Urinary bladder (tissue), 4 donors: Measurements from ENCODE around the gene CD82. TPM values are rescaled to one million over a fixed set of nuclear protein-coding genes. Genes with fewer than 3 reads are reported as not detected.

Experiments used
- DNase-seq: peaks from one replicate; pipeline ENCODE4 v3.0.0-alpha.2; 2015; ENCODE audit errors: extremely low spot score
- H3K27ac ChIP-seq: one replicate; pipeline ENCODE4 v1.5.1; 2013; ENCODE audit warnings: low read depth, mild to moderate bottlenecking, moderate library complexity
- H3K36me3 ChIP-seq: one replicate; pipeline ENCODE4 v1.6.1; 2013; ENCODE audit warnings: mild to moderate bottlenecking, moderate library complexity; ENCODE audit not compliant: insufficient read depth
- H3K4me1 ChIP-seq: one replicate; pipeline ENCODE4 v1.6.1; 2013; ENCODE audit warnings: mild to moderate bottlenecking, moderate library complexity; ENCODE audit not compliant: insufficient read depth
- H3K4me3 ChIP-seq: one replicate; pipeline ENCODE4 v1.5.1; 2013; ENCODE audit warnings: low read depth, low read length
- WGBS: extraction: QIAGEN DNeasy Blood & Tissue Kit; methylation state at CpG from one replicate; pipeline ENCODE4 v1.1.7; 2013; 5-methylcytosine and 5-hydroxymethylcytosine counted together
- polyA plus RNA-seq: library from polyadenylated mRNA; stranded (reverse); fragments of 200-250 nt; gene quantifications from one replicate; pipeline ENCODE4 v1.2.3, GENCODE V29; 2013
- total RNA-seq: library from RNA; depleted of rRNA; stranded (reverse); fragments of >200 nt; gene quantifications from one replicate; pipeline ENCODE4 v1.2.3, GENCODE V29; 2014
- donor health status: healthy with polysubstance abuse.
- donor health status: healthy.

CD82 gene
- total and polyA plus RNA-seq, 2 donors, result 13.1 to 37.4 TPM

DNA sequence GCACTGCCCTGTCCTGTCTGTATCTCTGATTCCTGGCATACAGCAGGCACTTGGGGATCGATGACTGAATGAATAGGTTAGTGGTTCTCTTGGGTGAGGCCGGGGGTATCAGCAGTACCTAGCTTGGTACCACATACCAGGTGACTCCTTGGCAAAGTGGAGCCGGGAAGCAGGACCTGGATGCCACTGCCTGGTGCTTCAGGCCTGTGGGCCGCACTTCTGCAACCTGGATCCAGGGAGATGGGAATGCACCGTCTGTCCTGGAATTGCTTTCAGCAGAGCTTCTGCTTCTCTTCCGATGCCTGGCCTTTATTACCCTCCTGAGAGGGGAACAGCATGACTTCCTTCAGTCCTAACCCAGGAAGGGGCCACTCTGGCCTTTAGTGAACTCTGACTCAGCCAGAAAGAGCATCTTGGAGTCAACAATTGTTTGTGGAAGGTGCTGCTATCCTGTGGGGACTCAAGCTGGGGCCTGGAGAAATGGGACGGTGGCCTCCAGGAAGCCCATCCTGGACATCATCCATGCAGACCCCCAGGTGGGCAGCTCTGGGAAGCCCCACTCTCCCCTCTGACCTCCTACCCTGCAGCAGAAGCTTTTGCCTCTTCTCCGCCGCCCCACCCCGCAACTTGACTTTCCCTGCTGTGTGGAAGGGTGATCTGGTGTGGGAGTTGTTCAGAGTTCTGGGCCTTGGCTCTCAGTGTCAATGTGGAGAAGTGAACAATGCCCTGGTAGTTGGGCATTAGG is 5.1 kb downstream of the CD82 start:
- 90% methylated on average over 10 of the region's 10 CpGs for WGBS
- no peaks in the 10 kb centered on the region for H3K36me3 ChIP-seq
- no peak overlapping the region for H3K27ac ChIP-seq
- no peak for DNase-seq
- no peak overlapping the region for H3K4me3 ChIP-seq
- no peaks in the 10 kb centered on the region for H3K4me1 ChIP-seq

GRCh38 chr11:44571871-44572270 is 6.4 kb downstream of the CD82 start:
- DNase-seq, result no peak
- Histone ChIP-seq H3K4me1 (no peaks in the 10 kb centered on the region), H3K36me3 (no peaks in the 10 kb centered on the region), H3K4me3 (no peak overlapping the region), H3K27ac (no peak overlapping the region)
- WGBS, result 47% methylated on average over 2 of the region's 2 CpGs

GRCh38 chr11:44572436-44572835 is 7.0 kb downstream of the CD82 start:
- no peak overlapping the region for H3K27ac ChIP-seq
- H3K4me1 ChIP-seq, result no peaks in the 10 kb centered on the region
- H3K36me3 ChIP-seq, result no peaks in the 10 kb centered on the region
- DNase-seq, result no peak
- H3K4me3 ChIP-seq, result no peak overlapping the region
- WGBS, result 92% methylated on average over 7 of the region's 7 CpGs

DNA sequence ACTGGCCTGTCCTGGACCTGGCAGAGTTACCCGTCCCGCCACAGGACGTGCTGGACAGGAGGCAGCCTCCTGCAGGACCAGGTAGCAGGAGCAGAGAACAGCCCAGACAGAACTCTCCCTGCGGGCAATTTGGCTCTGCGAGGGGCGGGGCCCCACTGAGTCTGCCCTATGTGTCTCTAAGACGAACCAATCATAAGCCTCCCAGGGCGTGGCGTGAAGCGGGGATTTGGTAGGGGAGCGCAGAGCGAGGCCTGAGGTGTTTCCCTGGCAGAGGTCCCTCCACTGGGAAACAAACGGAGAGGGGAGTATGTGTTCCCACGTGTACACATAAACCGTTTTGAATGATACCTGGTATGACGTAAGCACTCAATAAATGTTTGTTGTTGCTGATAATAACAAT is 7.4 kb downstream of the CD82 start:
- no peak overlapping the region for H3K27ac ChIP-seq
- H3K36me3 ChIP-seq, result no peaks in the 10 kb centered on the region
- DNase-seq, result no peak
- H3K4me1 ChIP-seq, result no peaks in the 10 kb centered on the region
- WGBS, result 94% methylated on average over 16 of the region's 16 CpGs
- no peak overlapping the region for H3K4me3 ChIP-seq

DNA sequence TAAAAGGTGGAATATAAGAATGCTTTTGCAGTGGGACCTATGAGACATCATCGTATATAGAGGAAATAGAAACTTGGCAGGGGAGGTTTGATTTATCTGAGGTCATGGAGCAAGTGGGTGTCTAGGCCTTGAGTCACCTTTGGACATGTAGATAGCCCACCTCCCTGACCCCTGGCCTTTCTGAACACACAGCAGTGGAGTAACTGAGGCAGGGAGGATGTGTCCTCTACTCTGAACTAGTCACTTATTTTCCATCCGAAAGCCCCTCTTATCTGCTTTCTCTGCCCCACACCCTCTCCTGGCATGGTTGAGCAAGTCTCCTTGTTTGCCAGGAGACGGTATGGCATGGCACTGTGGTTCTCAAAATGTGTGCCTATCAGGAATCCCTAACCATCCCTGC is 7.9 kb downstream of the CD82 start:
- no peak overlapping the region for H3K27ac ChIP-seq
- no peaks in the 10 kb centered on the region for H3K4me1 ChIP-seq
- no peaks in the 10 kb centered on the region for H3K36me3 ChIP-seq
- DNase-seq, result no peak
- WGBS, result 85% methylated on average over 3 of the region's 3 CpGs
- no peak overlapping the region for H3K4me3 ChIP-seq

GRCh38 chr11:44574610-44575287 is 9.3 kb downstream of the CD82 start:
- H3K4me3 ChIP-seq, result no peak overlapping the region
- WGBS, result 86% methylated on average over 5 of the region's 5 CpGs
- H3K27ac ChIP-seq, result no peak overlapping the region
- DNase-seq, result no peak
- no peaks in the 10 kb centered on the region for H3K4me1 ChIP-seq
- H3K36me3 ChIP-seq, result no peaks in the 10 kb centered on the region

DNA sequence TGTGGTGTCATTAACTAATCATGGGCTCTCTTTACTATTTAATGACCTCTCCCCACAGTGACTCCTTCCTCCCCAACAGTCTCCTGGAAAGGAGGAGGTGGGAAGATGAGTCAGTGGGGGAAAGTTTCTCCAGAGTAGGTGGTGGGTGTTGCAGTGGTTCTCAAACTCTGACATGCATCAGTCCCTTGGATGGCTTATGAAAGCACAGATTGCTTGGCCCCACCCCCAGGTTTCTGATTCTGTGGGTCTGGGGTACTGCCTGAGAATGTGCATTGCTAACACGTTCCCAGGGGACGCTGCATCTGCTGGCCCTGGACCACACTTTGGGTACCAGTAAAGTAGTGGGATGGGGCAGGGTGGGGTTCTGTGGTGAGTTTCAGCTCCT is 9.8 kb downstream of the CD82 start:
- no peaks in the 10 kb centered on the region for H3K4me1 ChIP-seq
- WGBS, result 84% methylated on average over 2 of the region's 2 CpGs
- H3K27ac ChIP-seq, result no peak overlapping the region
- no peak overlapping the region for H3K4me3 ChIP-seq
- H3K36me3 ChIP-seq, result no peaks in the 10 kb centered on the region
- no peak for DNase-seq

GRCh38 chr11:44575962-44576361 is 10.5 kb downstream of the CD82 start:
- DNase-seq, result no peak
- 94% methylated on average over 5 of the region's 5 CpGs for WGBS

GRCh38 chr11:44576656-44577055 is 11.2 kb downstream of the CD82 start:
- Histone ChIP-seq H3K4me3 (no peak overlapping the region), H3K36me3 (no peaks in the 10 kb centered on the region), H3K27ac (no peak overlapping the region), H3K4me1 (no peaks in the 10 kb centered on the region)
- WGBS, result 87% methylated on average over 4 of the region's 4 CpGs
- no peak for DNase-seq

More at GRCh38 chr11:44575962-44576361, 10.5 kb downstream of the CD82 start:
- Histone ChIP-seq H3K27ac (no peak overlapping the region), H3K4me1 (no peaks in the 10 kb centered on the region), H3K36me3 (no peaks in the 10 kb centered on the region), H3K4me3 (no peak overlapping the region)

DNA sequence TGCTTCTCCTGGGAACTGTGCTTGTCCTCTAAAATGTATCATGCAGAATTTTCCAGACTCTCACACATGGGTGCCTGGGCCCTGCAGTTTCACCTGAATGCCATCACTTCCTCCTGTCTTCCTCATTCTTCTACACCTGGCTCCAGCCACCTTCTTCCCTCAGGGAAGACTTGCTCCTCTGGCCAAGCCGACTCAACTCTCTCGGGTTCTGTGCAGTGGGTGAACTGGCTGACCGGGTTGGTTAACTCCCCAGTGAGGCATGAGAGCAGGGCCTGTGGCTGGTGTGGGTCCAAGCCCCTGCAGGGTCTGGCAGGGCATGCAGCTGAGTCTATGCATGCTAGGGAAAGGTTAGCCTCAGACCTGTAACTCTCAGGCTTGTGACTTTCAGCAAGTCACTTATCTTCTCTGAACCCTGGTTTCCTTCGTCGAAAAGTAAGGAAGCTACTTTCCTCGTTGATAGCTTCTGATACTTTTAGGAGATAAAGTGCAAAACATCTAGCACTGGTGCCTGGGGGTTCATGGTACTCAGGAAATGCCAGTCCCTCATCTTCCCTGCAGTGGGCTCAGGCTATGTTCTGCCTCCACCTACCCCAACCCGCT is 11.9 kb downstream of the CD82 start:
- 81% methylated on average over 7 of the region's 7 CpGs for WGBS
- Histone ChIP-seq H3K4me1 (no peaks in the 10 kb centered on the region), H3K27ac (no peak overlapping the region), H3K36me3 (no peaks in the 10 kb centered on the region), H3K4me3 (no peak overlapping the region)
- DNase-seq, result no peak

- Histone ChIP-seq H3K4me1 (no peaks in the 10 kb centered on the region), H3K27ac (no peak overlapping the region), H3K36me3 (no peaks in the 10 kb centered on the region), H3K4me3 (no peak overlapping the region)
- 84% methylated on average over 5 of the region's 5 CpGs for WGBS
- DNase-seq, result no peak
These were observed 12.8 kb downstream of the CD82 start for GRCh38 chr11:44578279-44578678.

- no peak overlapping the region for H3K27ac ChIP-seq
- WGBS, result 71% methylated on average over 6 of the region's 6 CpGs
- no peak for DNase-seq
These were observed 13.9 kb downstream of the CD82 start for GRCh38 chr11:44579302-44579761.

GRCh38 chr11:44580701-44581100 is 15.2 kb downstream of the CD82 start:
- Histone ChIP-seq H3K4me3 (no peak overlapping the region), H3K36me3 (no peaks in the 10 kb centered on the region), H3K27ac (no peak overlapping the region), H3K4me1 (no peaks in the 10 kb centered on the region)
- no peak for DNase-seq
- WGBS, result 81% methylated on average over 2 of the region's 2 CpGs

More at GRCh38 chr11:44579302-44579761, 13.9 kb downstream of the CD82 start:
- H3K4me1 ChIP-seq, result no peaks in the 10 kb centered on the region
- H3K4me3 ChIP-seq, result no peak overlapping the region
- no peaks in the 10 kb centered on the region for H3K36me3 ChIP-seq

- Histone ChIP-seq H3K4me1 (no peaks in the 10 kb centered on the region), H3K36me3 (no peaks in the 10 kb centered on the region), H3K4me3 (no peak overlapping the region), H3K27ac (no peak overlapping the region)
- DNase-seq, result no peak
- 64% methylated on average over 3 of the region's 3 CpGs for WGBS
These were observed 15.8 kb downstream of the CD82 start for GRCh38 chr11:44581246-44581645.
